Fibroblast of the aortic adventitia (primary cell): Measurements from ENCODE around the gene NDST4. TPM values are rescaled to one million over a fixed set of nuclear protein-coding genes. Genes with fewer than 3 reads are reported as not detected.

Source experiments
- DNase-seq: peaks from one replicate; pipeline ENCODE4 v3.0.0-alpha.2; 2010; ENCODE audit warnings: low read depth
- H3K4me3 ChIP-seq: 2 replicates; pipeline ENCODE4 v1.5.1; 2011; ENCODE audit warnings: low read depth, mild to moderate bottlenecking, control low read depth, low read length, moderate library complexity
- total RNA-seq: library from RNA; depleted of rRNA; stranded (reverse); fragments of >200 nt; gene quantifications from 2 replicates; pipeline ENCODE4 v1.2.3, GENCODE V29; 2012; ENCODE audit warnings: low replicate concordance
- TF ChIP-seq, protein P1 (sequence below): IDR thresholded peaks from 2 replicates; pipeline ENCODE4 v1.5.1; 2011; ENCODE audit warnings: mild to moderate bottlenecking, low read length, control low read depth, inconsistent platforms; ENCODE audit not compliant: insufficient read depth

The NDST4 gene
- total RNA-seq, 1 donor = not detected

DNA sequence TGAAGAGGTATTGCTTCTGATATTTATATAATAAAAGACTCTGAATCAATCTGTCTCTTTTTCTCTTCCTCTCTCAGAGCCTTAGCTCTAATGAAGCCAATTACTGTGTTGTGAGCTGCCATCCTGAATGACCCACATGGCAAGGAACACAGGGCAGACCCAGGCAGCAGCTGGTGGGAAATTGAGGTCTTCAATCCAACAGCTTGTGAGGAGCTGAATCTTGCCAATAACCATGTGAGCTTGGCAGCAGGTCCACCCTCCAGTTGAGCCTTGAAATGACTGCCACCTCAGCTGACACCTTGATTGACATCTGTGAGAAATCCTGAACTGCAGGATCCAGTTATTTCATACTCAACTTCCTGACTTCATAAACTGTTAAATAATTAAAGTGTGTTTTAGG, 149.4 kb downstream of the NDST4 start:
- DNase-seq = no peak
- no peak overlapping the region for H3K4me3 ChIP-seq
- TF ChIP-seq, protein P1, sequence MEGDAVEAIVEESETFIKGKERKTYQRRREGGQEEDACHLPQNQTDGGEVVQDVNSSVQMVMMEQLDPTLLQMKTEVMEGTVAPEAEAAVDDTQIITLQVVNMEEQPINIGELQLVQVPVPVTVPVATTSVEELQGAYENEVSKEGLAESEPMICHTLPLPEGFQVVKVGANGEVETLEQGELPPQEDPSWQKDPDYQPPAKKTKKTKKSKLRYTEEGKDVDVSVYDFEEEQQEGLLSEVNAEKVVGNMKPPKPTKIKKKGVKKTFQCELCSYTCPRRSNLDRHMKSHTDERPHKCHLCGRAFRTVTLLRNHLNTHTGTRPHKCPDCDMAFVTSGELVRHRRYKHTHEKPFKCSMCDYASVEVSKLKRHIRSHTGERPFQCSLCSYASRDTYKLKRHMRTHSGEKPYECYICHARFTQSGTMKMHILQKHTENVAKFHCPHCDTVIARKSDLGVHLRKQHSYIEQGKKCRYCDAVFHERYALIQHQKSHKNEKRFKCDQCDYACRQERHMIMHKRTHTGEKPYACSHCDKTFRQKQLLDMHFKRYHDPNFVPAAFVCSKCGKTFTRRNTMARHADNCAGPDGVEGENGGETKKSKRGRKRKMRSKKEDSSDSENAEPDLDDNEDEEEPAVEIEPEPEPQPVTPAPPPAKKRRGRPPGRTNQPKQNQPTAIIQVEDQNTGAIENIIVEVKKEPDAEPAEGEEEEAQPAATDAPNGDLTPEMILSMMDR = no peak

DNA sequence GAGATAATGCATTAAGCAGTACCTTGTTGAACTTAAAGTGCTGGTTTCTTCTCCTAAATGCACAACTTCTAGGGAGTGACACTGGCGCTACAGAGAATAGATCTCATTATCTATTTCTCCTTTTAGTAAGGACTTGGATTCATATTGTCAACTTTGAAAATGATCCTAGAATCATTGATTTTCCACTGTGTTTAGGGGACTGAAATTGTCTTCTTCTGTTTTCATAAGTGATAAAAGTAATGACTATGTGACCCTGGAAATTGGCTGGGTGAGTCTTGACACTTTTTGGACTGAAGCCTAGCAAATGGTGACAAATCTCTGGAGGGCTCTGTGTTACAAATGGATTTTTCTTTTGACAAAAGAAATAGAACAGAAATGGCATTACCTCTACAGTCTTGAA, 167.8 kb downstream of the NDST4 start:
- no peak for DNase-seq

DNA sequence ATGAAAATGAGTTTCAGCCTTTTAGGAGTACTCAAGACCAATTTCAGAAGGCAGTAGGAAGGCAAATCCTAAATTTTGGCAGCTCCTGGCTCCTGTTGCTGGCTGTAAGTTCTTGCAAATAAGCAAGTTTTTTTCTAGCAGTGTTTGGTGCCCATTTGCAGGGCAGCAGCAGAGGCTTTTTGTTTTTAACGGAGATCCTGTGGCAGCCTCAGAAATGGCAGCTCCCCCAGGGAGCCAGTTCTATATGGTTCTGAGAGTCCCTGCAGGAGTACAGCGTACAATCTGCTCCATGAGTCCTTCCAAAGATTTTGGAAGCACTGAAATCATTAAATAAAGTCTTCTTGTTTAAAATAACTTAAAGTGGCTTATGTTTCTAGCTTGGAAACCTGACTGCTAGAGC, 171.9 kb downstream of the NDST4 start:
- TF ChIP-seq, protein P1 = no peak
- H3K4me3 ChIP-seq = no peak overlapping the region
- no peak for DNase-seq

More for the DNA sequence above, 167.8 kb downstream of the NDST4 start:
- no peak overlapping the region for H3K4me3 ChIP-seq
- TF ChIP-seq, protein P1 = no peak

DNA sequence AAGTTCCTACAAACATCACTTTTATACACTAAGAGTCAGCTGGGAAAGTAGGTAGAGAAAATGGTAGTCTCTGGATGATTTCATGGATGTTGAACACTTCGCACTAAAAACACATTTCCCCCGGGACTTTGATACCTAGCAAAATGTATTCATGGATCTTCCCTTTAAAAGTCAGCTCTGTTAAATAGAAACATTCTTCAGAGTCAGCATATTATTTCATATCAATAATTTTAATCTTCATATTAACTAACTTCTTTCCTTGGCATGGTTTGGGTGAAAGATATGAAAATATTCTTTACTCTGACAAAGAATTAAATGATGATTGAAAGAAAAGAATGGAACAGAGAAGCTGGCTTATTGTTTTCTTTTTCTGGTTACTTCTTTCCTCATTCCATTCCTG, 185.5 kb downstream of the NDST4 start:
- no peak for DNase-seq
- TF ChIP-seq, protein P1 = no peak
- H3K4me3 ChIP-seq = no peak overlapping the region

DNA sequence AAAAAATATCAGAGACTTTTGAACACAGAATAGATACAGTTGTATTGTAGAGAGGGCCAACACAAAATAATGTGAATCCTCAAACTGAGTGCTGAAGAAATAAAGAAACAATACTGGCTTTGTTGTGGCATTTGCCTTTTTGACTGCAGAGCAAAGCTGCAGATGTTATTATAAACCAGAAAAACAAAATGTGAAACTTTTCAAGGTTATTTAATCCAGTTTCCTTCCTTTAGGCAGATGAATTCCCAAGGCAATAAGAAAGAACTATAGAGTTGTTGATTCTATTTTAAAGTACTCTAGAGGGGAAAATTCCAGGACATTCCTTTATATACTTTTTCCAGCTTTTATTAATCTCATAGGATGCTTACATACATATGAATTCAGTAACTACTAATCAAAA, 186.8 kb downstream of the NDST4 start:
- no peak overlapping the region for H3K4me3 ChIP-seq
- TF ChIP-seq, protein P1 = no peak
- DNase-seq = no peak

DNA sequence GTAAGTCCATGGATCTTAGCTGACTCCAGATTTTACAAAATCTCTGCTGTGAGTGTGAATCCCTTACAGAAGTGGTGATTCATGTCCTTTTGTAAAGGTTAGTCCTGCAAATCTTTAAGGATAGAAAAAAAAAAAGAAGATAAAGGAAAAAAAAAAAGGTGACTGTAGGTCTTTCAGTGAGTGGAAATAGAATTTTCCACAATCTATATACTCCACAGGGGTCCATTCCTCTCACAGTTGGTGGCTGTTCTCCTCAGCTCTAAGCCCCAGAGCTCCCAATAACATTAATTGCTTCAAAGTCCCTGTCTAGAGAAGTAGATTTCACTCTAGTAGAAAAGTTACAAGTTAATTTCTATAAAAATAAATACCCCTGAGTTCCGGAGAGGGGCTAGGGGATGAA, 189.1 kb downstream of the NDST4 start:
- H3K4me3 ChIP-seq = no peak overlapping the region
- DNase-seq = no peak
- TF ChIP-seq, protein P1 = no peak

DNA sequence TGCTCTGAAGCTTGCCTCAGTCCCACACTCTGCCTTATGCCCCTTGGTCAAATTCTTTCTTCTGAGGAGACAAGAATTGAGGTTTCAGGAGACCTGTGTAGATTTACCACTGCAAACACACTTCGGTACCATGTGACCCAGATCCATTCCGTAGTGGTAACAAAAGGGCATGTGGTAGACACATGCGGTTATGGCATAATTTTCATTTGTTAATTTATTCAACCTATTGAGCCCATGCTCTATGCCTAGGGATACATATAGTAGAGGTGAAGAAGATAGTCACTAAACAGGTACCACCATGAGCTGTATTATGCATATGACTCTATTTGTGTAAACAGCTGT, 190.9 kb downstream of the NDST4 start:
- no peak overlapping the region for H3K4me3 ChIP-seq
- DNase-seq = no peak
- TF ChIP-seq, protein P1 = no peak
